GM19351 (cell line): Measurements from ENCODE around the gene EDAR.

Experiments used
- ATAC-seq: cut with Tn5 transposase; IDR thresholded peaks from one replicate; pipeline ENCODE4 v1.9.1; 2021; ENCODE audit warnings: mild to moderate bottlenecking, moderate library complexity; ENCODE audit not compliant: unreplicated experiment

Gene EDAR

GRCh38 chr2:108969856-108970255 is 19.2 kb downstream of the EDAR start:
- ATAC-seq, result no peak

GRCh38 chr2:108968619-108969018 is 20.4 kb downstream of the EDAR start:
- ATAC-seq, result no peak

GRCh38 chr2:108967757-108968156 is 21.3 kb downstream of the EDAR start:
- no peak for ATAC-seq

- no peak for ATAC-seq
Measured at GRCh38 chr2:108965540-108966289, 23.3 kb downstream of the EDAR start.

- no peak for ATAC-seq
Measured at GRCh38 chr2:108963057-108963456, 26.0 kb downstream of the EDAR start.

- no peak for ATAC-seq
Measured at GRCh38 chr2:108961796-108962195, 27.2 kb downstream of the EDAR start.

GRCh38 chr2:108960006-108960405 is 29.0 kb downstream of the EDAR start:
- ATAC-seq, result no peak

- ATAC-seq, result no peak
Measured at GRCh38 chr2:108959401-108959800, 29.6 kb downstream of the EDAR start.

- no peak for ATAC-seq
Measured at GRCh38 chr2:108958632-108959341, 30.2 kb downstream of the EDAR start.

GRCh38 chr2:108958002-108958401 is 31.0 kb downstream of the EDAR start:
- ATAC-seq, result no peak

- no peak for ATAC-seq
Measured at GRCh38 chr2:108956375-108956774, 32.6 kb downstream of the EDAR start.

- no peak for ATAC-seq
Measured at GRCh38 chr2:108950369-108951135, 38.5 kb downstream of the EDAR start.

GRCh38 chr2:108949316-108950239 is 39.4 kb downstream of the EDAR start:
- ATAC-seq, result no peak

GRCh38 chr2:108947271-108947907 is 41.6 kb downstream of the EDAR start:
- ATAC-seq, result no peak

- ATAC-seq, result no peak
Measured at GRCh38 chr2:108946442-108946841, 42.6 kb downstream of the EDAR start.

GRCh38 chr2:108945969-108946368 is 43.1 kb downstream of the EDAR start:
- ATAC-seq, result no peak

- ATAC-seq, result no peak
Measured at GRCh38 chr2:108944601-108945331, 44.3 kb downstream of the EDAR start.

- no peak for ATAC-seq
Measured at GRCh38 chr2:108943751-108944150, 45.3 kb downstream of the EDAR start.

- no peak for ATAC-seq
Measured at GRCh38 chr2:108942888-108943287, 46.1 kb downstream of the EDAR start.
